HUDEP-2 (cell line): ENCODE results near the gene TNFRSF11A.

Experiments used
- DNase-seq, 76 experiments: peaks; one replicate each; lab custom pipeline; 2025; ENCODE audit not compliant: unreplicated experiment in 76 of 76; lab: John Stamatoyannopoulos, UW

Gene TNFRSF11A

GRCh38 chr18:62341473-62341872 is 16.4 kb downstream of the TNFRSF11A start:
- no peak for DNase-seq

- no peak for DNase-seq
Measured at GRCh38 chr18:62342884-62343283, 17.8 kb downstream of the TNFRSF11A start.

- DNase-seq: no peak
Measured at GRCh38 chr18:62343316-62343715, 18.2 kb downstream of the TNFRSF11A start.

- no peak for DNase-seq
Measured at GRCh38 chr18:62345909-62346308, 20.8 kb downstream of the TNFRSF11A start.

GRCh38 chr18:62346333-62347088 is 21.4 kb downstream of the TNFRSF11A start:
- DNase-seq: no peak

GRCh38 chr18:62347089-62347506 is 22.0 kb downstream of the TNFRSF11A start:
- no peak for DNase-seq

- no peak for DNase-seq
Measured at GRCh38 chr18:62348474-62348873, 23.4 kb downstream of the TNFRSF11A start.

- no peak for DNase-seq
Measured at GRCh38 chr18:62353170-62353569, 28.1 kb downstream of the TNFRSF11A start.

- no peak for DNase-seq
Measured at GRCh38 chr18:62354151-62354550, 29.0 kb downstream of the TNFRSF11A start.

GRCh38 chr18:62357079-62357719 is 32.1 kb downstream of the TNFRSF11A start:
- no peak for DNase-seq

- no peak for DNase-seq
Measured at GRCh38 chr18:62360805-62361204, 35.7 kb downstream of the TNFRSF11A start.

- DNase-seq: no peak
Measured at GRCh38 chr18:62361288-62361687, 36.2 kb downstream of the TNFRSF11A start.

GRCh38 chr18:62364558-62364957 is 39.4 kb downstream of the TNFRSF11A start:
- no peak for DNase-seq

GRCh38 chr18:62365420-62365819 is 40.3 kb downstream of the TNFRSF11A start:
- DNase-seq: no peak

- no peak for DNase-seq
Measured at GRCh38 chr18:62366992-62367391, 41.9 kb downstream of the TNFRSF11A start.

GRCh38 chr18:62368100-62368499 is 43.0 kb downstream of the TNFRSF11A start:
- DNase-seq: no peak

- DNase-seq: no peak
Measured at GRCh38 chr18:62369129-62369644, 44.1 kb downstream of the TNFRSF11A start.

- no peak for DNase-seq
Measured at GRCh38 chr18:62370366-62370765, 45.3 kb downstream of the TNFRSF11A start.

GRCh38 chr18:62371436-62371835 is 46.3 kb downstream of the TNFRSF11A start:
- DNase-seq: no peak

- DNase-seq: no peak
Measured at GRCh38 chr18:62372156-62372555, 47.0 kb downstream of the TNFRSF11A start.

- DNase-seq: no peak
Measured at GRCh38 chr18:62372882-62373281, 47.8 kb downstream of the TNFRSF11A start.

- DNase-seq: no peak
Measured at GRCh38 chr18:62374410-62374965, 49.4 kb downstream of the TNFRSF11A start.
